GM21515 (cell line): ENCODE results near the gene MAP2K5.

Experiments
- ATAC-seq: cut with Tn5 transposase; IDR thresholded peaks from one replicate; pipeline ENCODE4 v1.9.1; 2021; ENCODE audit not compliant: unreplicated experiment

The MAP2K5 gene

DNA sequence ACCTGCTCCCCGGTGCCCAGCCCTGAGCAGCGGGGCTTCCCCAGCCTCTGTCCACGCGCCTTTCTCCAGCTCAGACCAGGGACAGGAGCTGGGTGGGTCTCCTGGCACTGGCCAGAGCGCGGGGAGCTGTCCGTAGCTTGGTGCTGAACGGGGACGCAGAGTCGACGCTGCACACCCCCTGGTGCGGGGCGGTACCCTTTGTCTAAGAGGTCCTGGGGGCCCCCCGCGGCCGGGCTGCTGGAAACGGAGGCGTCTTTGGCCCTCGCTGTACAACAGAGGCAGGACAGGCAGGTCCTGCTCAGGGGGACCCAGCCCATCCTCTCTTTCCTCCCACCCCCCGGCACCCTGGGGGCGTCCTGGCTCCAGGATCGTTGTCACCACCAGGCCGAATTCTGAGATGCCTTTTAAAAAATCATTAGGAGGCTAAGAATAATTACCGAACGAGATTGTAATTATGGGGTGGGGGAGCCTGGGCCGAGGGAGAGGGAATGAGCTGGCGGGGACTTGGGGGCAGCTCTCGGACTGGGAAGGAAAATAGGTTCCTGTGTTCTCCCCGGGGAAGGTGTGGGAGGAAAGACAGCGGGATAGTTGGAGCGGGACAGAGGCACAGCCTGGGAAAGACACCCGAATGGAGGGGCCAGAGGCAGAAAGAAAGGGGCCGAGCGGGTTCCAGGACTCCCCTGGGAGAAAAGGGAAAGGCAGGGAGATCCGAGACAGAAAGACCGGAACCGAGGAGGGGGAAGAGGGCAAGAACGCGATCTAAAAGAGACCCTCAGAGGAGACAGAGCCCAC is 278.7 kb downstream of the MAP2K5 start:
- ATAC-seq = no peak

DNA sequence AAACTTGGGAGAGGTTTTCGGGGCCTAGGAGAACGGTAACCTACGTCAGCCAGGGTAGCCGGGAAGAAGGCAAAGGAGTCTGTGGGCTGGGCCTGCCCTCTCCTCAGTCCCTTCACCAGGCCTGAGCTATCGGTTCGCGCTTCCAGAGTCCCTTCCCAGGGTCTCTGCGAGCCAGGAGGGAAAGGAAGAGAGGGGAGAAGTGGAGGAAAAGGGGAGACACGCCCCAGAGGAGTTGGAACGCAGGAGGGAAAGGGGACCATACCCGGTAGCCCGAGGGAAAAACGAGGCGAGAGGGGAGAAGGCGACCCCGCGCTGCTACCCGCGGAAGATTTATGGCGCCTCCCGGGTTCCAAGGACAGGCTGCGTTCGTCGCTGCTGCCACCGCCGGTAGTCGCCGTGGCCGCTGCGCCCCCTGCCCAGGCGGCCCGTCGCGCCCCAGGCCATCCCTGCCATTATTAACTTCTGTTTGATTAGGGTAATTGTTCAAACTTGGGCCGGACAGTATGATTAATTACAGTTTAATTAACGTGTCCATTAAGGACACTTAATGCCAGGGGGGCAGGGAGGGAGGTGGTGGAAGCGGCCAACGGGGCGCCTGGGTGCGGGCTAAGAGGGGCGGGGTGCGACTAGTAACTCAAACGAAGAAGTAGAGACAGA is 279.4 kb downstream of the MAP2K5 start:
- ATAC-seq = no peak

GRCh38 chr15:67822537-67823313 is 280.2 kb downstream of the MAP2K5 start:
- no peak for ATAC-seq

- no peak for ATAC-seq
Observed at GRCh38 chr15:67823314-67824196, 281.1 kb downstream of the MAP2K5 start.

- no peak for ATAC-seq
Observed at GRCh38 chr15:67824197-67824968, 281.9 kb downstream of the MAP2K5 start.

GRCh38 chr15:67824976-67825880 is 282.7 kb downstream of the MAP2K5 start, which contains the start of gene SKOR1:
Gene SKOR1 (plus strand): TSS chr15:67825509. CDS start chr15:67825603, 94 bp downstream.
- no peak for ATAC-seq

DNA sequence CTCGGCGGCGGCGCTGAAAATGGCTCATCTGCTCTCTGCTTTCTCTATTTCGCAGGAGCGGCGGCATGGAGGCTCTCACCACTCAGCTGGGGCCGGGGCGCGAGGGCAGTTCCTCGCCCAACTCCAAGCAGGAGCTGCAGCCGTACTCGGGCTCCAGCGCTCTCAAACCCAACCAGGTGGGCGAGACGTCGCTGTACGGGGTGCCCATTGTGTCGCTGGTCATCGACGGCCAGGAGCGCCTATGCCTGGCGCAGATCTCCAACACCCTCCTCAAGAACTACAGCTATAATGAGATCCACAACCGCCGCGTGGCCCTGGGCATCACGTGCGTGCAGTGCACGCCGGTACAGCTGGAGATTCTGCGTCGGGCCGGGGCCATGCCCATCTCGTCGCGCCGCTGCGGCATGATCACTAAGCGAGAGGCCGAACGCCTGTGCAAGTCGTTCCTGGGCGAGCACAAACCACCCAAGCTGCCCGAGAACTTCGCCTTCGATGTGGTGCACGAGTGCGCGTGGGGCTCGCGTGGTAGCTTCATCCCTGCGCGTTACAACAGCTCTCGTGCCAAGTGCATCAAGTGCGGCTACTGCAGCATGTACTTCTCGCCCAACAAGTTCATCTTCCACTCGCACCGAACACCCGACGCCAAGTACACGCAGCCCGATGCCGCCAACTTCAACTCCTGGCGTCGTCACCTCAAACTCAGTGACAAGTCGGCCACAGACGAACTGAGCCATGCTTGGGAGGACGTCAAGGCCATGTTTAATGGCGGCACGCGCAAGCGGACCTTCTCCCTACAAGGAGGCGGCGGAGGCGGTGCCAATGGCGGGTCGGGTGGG is 283.6 kb downstream of the MAP2K5 start:
- ATAC-seq = no peak

- ATAC-seq = no peak
Observed at GRCh38 chr15:67826717-67827561, 284.4 kb downstream of the MAP2K5 start.

DNA sequence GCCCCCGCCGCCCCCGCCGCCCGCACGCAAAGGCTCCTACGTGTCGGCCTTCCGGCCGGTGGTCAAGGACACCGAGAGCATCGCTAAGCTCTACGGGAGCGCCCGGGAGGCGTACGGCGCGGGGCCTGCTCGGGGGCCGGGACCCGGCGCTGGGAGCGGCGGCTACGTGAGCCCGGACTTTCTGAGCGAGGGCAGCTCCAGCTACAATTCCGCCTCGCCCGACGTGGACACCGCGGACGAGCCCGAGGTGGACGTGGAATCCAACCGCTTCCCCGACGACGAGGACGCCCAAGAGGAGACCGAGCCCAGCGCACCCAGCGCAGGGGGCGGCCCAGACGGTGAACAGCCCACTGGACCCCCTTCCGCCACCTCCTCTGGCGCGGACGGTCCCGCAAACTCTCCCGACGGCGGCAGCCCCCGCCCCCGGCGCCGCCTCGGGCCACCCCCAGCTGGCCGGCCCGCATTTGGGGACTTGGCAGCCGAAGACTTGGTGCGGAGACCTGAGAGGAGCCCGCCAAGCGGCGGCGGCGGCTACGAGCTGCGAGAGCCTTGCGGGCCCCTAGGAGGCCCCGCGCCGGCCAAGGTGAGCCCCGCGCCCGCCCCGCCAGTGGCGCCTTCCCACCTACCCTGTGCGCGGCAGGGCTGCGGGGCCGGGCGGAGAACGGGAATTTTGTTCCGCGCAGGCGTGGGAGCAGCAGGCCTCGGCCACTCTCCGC is 285.2 kb downstream of the MAP2K5 start:
- no peak for ATAC-seq

DNA sequence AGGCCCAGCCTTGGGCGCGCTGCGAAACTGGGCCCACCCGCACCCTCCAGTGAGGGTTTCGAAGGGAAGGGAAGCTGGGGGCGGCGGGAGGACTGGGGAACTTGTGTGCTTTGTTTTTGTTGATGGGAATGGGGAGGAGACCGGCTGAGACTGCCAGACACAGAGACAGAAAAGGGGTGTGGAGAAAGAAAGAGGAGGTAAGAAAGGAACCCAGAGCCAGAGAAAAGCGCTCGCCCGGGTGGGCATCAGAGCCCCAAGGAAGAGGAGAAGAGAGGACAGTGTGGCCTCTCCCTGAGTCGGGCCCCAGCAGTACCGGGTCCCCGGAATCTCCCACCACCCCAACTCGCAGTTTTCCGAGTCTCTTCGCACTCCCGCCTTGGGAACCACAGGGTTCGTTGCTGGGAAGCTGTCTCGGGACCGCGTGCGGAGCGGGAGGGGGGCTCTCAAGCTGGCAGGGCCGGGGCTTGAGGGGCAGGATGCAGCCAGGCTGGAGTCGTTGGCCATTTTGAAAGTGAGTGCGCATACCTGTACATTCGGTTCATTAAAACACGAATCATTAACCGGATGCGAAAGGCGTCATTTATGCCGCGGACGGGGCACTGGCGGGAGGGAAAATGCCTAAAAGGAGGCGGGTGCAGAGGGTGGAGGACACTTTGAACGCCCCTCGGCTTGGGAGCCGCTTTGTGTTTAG is 285.9 kb downstream of the MAP2K5 start:
- no peak for ATAC-seq

GRCh38 chr15:67828969-67829646 is 286.6 kb downstream of the MAP2K5 start:
- ATAC-seq = no peak

DNA sequence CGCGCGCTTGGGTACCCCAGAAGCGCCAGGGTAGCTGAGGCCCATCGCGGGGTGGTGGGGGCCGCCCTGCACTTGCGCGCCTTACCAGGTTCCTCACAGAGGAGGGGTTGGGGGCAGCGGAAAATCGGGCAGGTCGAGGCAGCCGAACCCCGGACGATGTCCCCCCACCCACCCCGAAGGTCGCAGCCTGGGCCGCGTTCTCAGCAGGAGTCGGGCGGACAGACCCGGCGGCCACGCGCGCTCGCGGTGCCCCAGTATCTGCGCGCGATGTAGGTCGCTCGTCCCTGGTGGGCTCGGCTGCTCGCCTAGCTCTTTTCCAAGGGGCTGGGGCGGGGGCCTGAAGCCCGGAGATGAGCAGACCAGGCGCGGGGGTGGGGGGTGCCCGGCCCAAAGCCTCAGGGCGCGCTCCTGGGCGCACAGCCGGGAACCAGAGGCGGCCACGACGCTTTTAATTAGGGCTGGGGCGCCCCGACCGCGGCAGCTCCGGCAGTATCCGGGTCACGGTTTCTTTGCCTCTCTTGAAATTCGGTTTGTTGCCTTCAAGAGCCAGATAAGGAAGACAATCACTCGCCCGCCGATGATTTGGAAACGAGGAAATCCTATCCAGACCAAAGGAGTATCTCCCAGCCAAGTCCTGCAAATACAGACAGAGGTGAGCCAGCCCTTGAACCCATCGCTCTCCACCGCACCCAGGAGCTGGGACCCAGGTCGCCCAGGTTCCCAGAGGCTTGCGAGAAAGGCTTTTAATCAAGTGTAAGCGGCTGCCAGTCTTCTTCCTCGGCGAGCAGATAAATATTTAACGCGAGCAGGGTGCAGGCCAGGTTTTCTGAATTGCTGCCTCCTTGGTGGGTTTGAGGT is 287.4 kb downstream of the MAP2K5 start:
- ATAC-seq = no peak

- no peak for ATAC-seq
Observed at GRCh38 chr15:67831363-67831762, 288.9 kb downstream of the MAP2K5 start.

GRCh38 chr15:67832031-67832551 is 289.6 kb downstream of the MAP2K5 start:
- no peak for ATAC-seq
